ENCODE results near the gene NTN1. TPM values are rescaled to one million over a fixed set of nuclear protein-coding genes. Genes with fewer than 3 reads are reported as not detected.

The NTN1 gene
- total RNA-seq, 2 donors from 2014 or later = 3.6 to 4.0 TPM

DNA sequence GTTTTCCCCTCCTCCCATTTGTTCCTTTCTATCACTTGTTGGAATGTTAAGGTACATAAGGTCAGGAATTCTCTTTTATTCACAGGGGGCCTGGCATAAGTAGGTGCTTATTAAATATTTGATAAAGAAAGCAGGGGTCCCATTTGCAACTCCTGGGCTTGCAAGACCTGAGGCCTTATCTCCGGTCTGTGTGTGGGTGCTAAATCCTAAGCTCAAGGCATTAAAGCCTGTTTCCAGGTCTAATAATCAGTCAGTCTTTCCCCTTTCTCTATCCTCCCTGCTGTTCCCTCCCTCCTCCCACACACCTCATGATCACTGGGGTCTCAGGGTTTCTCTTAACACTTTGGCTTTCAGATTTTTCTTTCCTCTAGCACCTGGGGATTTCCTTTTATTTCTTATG, 17.1 kb downstream of the NTN1 start:
- ATAC-seq (no peak), DNase-seq (no peak)
- intact Hi-C loops (cut with DNase I) = no loop called here
- Histone ChIP-seq H3K27me3 (no peaks in the 10 kb centered on the region), H3K4me3 (no peak overlapping the region), H3K4me1 (no peaks in the 10 kb centered on the region), H3K9me3 (peaks cover 0 to 10% (median 0%) of the 10 kb centered on the region in 3 donors), H3K36me3 (replicated peaks in 1 of 2; ENCODE audit: insufficient read depth in 1 of 2, low read depth in 2 of 2) (no peaks in the 10 kb centered on the region), H3K27ac (no peak overlapping the region)
- TF ChIP-seq CTCF (IDR thresholded peaks at IDR 0.05) (no peak), POLR2A (IDR thresholded peaks at IDR 0.05) (no peak)
- WGBS, 2 donors = 75 to 100% methylated on average over 1 of the region's 1 CpG

DNA sequence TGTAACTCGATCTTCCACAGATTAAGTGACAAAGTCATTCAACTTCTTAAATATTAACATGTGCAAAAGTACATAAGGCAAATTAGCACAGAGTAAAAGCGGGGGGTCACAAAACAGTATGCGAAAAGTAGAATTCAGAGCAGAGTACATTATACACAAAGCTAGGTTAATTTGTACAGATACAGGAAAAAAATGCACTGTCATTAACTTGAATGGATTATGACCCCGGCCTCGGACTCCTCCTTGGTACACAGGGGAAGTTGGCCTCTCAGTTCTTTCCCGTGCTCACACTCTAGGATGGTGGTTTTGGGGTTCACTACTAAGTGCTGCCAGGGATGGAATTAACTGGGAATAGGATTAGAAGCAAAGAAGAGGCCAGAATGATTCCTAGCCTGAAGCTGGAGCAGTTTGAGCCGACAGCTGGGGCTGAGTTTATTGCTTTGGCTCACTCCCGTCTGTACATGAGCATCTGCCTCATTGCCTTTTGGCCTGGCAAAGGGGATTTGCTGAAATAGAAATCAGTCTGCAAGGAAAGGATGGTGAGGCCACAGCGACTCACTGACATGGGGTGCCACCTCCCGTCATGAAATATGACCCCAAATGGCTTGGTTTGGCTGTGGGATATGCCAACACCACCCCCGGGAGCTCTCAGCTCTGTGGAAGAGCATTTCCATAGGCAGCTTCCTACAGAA, 23.6 kb downstream of the NTN1 start:
- Histone ChIP-seq H3K27ac (no peak overlapping the region), H3K9me3 (peaks cover 0 to 9% (median 0%) of the 10 kb centered on the region in 3 donors), H3K36me3 (replicated peaks in 1 of 2; ENCODE audit: insufficient read depth in 1 of 2, low read depth in 2 of 2) (no peaks in the 10 kb centered on the region), H3K4me1 (no peaks in the 10 kb centered on the region), H3K27me3 (no peaks in the 10 kb centered on the region), H3K4me3 (no peak overlapping the region)
- 62 to 73% methylated on average over 11 of the region's 11 CpGs for WGBS, 2 donors
- DNase-seq (no peak), ATAC-seq (no peak)
- intact Hi-C loops (cut with DNase I) = no loop called here
- TF ChIP-seq POLR2A (IDR thresholded peaks at IDR 0.05) (no peak), CTCF (IDR thresholded peaks at IDR 0.05) (no peak)

DNA sequence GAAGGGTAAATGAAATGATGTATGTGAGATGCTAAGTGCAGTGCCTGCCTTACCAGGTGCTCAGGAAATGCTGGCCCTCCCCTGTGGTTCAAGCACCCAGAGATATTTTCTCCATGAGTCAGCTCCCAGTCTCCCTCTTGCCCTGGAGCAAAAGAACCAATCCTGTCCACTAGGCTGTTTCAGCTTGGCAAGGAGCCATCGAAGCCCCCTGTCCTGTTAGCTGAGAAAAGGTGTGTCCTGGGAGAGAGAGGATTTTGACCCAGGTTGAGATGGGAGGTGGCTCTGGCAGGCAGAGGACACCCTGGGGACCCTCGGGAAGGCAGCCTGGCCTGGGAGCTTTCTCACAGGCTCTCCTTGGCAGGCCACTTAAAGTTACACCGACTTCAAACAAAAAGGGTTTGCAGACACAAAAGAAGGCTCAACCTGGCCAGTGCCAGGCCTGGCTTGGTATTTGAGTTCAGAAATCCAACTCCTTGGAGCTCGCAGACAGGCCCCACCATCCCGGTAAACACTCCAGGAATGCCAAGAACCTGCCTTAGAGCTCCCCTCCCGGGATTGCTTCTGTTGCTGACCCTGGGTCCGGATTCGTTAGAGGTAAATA, 29.6 kb downstream of the NTN1 start:
- TF ChIP-seq POLR2A (IDR thresholded peaks at IDR 0.05) (no peak), CTCF (IDR thresholded peaks at IDR 0.05) (no peak)
- Histone ChIP-seq H3K9me3 (peaks cover 0 to 4% (median 0%) of the 10 kb centered on the region in 3 donors), H3K36me3 (replicated peaks in 1 of 2; ENCODE audit: insufficient read depth in 1 of 2, low read depth in 2 of 2) (no peaks in the 10 kb centered on the region), H3K4me1 (no peaks in the 10 kb centered on the region), H3K27ac (no peak overlapping the region), H3K4me3 (no peak overlapping the region), H3K27me3 (no peaks in the 10 kb centered on the region)
- WGBS, 2 donors = 59 to 73% methylated on average over 8 of the region's 8 CpGs
- DNase-seq (no peak), ATAC-seq (no peak)
- intact Hi-C loops (cut with DNase I) = no loop called here

DNA sequence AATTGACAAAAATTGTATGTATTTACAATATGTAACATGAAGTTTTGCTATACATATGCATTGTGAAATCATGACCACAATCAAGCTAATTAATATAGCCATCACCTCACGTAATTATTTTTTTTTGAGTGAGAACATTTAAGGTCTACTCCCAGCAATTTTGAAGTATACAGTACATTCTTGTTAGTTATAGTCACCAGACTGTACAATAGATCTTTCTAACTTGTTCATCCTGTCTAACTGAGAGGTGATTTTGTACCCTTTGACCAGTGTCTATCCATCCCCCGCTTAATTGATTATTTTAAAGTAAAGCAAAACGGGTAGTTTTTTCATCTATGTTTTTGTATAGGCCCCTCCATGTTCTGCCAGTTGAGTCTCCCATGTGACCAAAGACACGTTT, 30.3 kb downstream of the NTN1 start:
- TF ChIP-seq POLR2A (IDR thresholded peaks at IDR 0.05) (no peak), CTCF (IDR thresholded peaks at IDR 0.05) (no peak)
- no peaks in the 10 kb centered on the region for H3K4me1 ChIP-seq
- H3K36me3 ChIP-seq (replicated peaks in 1 of 2; ENCODE audit: insufficient read depth in 1 of 2, low read depth in 2 of 2) = no peaks in the 10 kb centered on the region
- DNase-seq = no peak
- no peak overlapping the region for H3K4me3 ChIP-seq
- intact Hi-C loops (cut with DNase I) = no loop called here
- 79 to 81% methylated on average over 4 of the region's 4 CpGs for WGBS, 2 donors
- no peaks in the 10 kb centered on the region for H3K27me3 ChIP-seq
- no peak for ATAC-seq
- H3K27ac ChIP-seq = no peak overlapping the region
- H3K9me3 ChIP-seq = peaks cover 0 to 4% (median 0%) of the 10 kb centered on the region in 3 donors

DNA sequence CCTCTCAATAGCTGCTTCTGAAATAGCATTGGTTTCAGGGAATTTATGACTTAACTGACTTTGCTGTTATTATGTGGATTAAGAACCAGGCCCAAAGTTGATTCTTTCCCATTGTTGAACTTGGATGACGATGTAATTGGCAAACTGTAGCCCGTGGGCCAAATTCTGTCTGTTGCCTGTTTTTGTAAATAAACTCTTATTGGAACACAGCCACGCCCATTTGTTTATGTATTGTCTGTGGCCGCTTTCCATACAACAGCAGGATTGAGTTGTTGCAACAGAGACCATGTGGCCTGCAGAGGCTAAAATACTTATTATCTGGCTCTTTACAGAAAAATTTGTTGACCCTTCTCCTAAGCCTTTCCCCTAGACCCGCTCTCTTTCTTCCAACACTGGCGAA, 31.6 kb downstream of the NTN1 start:
- Histone ChIP-seq H3K4me1 (no peaks in the 10 kb centered on the region), H3K9me3 (peaks cover 0 to under 1% (median 0%) of the 10 kb centered on the region in 3 donors), H3K27me3 (no peaks in the 10 kb centered on the region), H3K36me3 (replicated peaks in 1 of 2; ENCODE audit: insufficient read depth in 1 of 2, low read depth in 2 of 2) (no peaks in the 10 kb centered on the region), H3K4me3 (no peak overlapping the region), H3K27ac (no peak overlapping the region)
- no peak for TF ChIP-seq POLR2A (IDR thresholded peaks at IDR 0.05)
- 77 to 89% methylated on average over 6 of the region's 6 CpGs for WGBS, 2 donors
- intact Hi-C loops (cut with DNase I) = no loop called here
- DNase-seq = no peak
- no peak for ATAC-seq
